Activated CD4-positive, alpha-beta T cell treated with anti-CD3 and anti-CD28 coated beads, Interleukin-2, amount 50 U/mL, for 16 hours (primary cell): ENCODE results near the gene KCNN1.

ENCODE experiments used
- DNase-seq: peaks from one replicate; pipeline ENCODE4 v3.0.0-alpha.2; 2020

The KCNN1 gene

GRCh38 chr19:17947815-17948513 lies 18.9 kb upstream of the KCNN1 start:
- peak; percentile 97 for DNase-seq

GRCh38 chr19:17948514-17948900 lies 18.4 kb upstream of the KCNN1 start:
- no peak for DNase-seq

- no peak for DNase-seq
These were observed 17.7 kb upstream of the KCNN1 start for GRCh38 chr19:17948931-17949930.

- DNase-seq: no peak
These were observed 17.0 kb upstream of the KCNN1 start for GRCh38 chr19:17949956-17950309.

GRCh38 chr19:17950310-17951156 lies 16.4 kb upstream of the KCNN1 start:
- DNase-seq: no peak

- no peak for DNase-seq
These were observed 15.5 kb upstream of the KCNN1 start for GRCh38 chr19:17951157-17951989.

GRCh38 chr19:17951990-17952976 lies 14.6 kb upstream of the KCNN1 start:
- DNase-seq: no peak

GRCh38 chr19:17953316-17953801 lies 13.5 kb upstream of the KCNN1 start:
- no peak for DNase-seq

- no peak for DNase-seq
These were observed 13.0 kb upstream of the KCNN1 start for GRCh38 chr19:17953869-17954268.

- DNase-seq: no peak
These were observed 12.5 kb upstream of the KCNN1 start for GRCh38 chr19:17954401-17954800.

- DNase-seq: no peak
These were observed 9.6 kb upstream of the KCNN1 start for GRCh38 chr19:17957149-17957849.

- DNase-seq: no peak
These were observed 9.0 kb upstream of the KCNN1 start for GRCh38 chr19:17957885-17958284.

- DNase-seq: no peak
These were observed 2.8 kb upstream of the KCNN1 start for GRCh38 chr19:17963936-17964691.

- DNase-seq: no peak
These were observed 1.4 kb upstream of the KCNN1 start for GRCh38 chr19:17965370-17966128.

GRCh38 chr19:17966129-17966483 lies 801 bp upstream of the KCNN1 start:
- DNase-seq: no peak

GRCh38 chr19:17967257-17968051 lies 547 bp downstream of the KCNN1 start:
- no peak for DNase-seq

- no peak for DNase-seq
These were observed 1.5 kb downstream of the KCNN1 start for GRCh38 chr19:17968362-17968761.
